Peyer's patch (tissue), 4 donors: ENCODE results near the gene ATXN1. TPM values are rescaled to one million over a fixed set of nuclear protein-coding genes. Genes with fewer than 3 reads are reported as not detected.
A peak's percentile ranks its signal among the peaks of the same experiment; 100 is the strongest.

Experiments
- DNase-seq, 3 donors: peaks; one replicate each; pipeline ENCODE4 v3.0.0-alpha.2; 2017 to 2019
- H3K27ac ChIP-seq, 4 donors: fragments of 200-600 bp; sonication (generic); one replicate each; pipeline ENCODE4 v1.5.1; 2016 to 2019
- H3K27me3 ChIP-seq, 2 donors: fragments of 200-600 bp; sonication (generic); one replicate each; pipeline ENCODE4 v1.5.1; 2019
- H3K36me3 ChIP-seq, 3 donors: fragments of 200-600 bp; sonication (generic); one replicate each; pipeline ENCODE4 v1.5.1; 2016 to 2019
- H3K4me1 ChIP-seq, 4 donors: fragments of 200-600 bp; sonication (generic); one replicate each; pipeline ENCODE4 v1.5.1; 2016 to 2019
- H3K4me3 ChIP-seq, 4 donors: fragments of 200-600 bp; sonication (generic); 1 replicate in 3 of 4; 2 replicates in 1 of 4; pipeline ENCODE4 v1.5.1; 2016 to 2019; ENCODE audit warnings: mild to moderate bottlenecking in 1 of 4
- H3K9me3 ChIP-seq, 4 donors: fragments of 200-600 bp; sonication (generic); one replicate each; pipeline ENCODE4 v1.5.1; 2016 to 2019; ENCODE audit warnings: mild to moderate bottlenecking in 1 of 4
- POLR2A ChIP-seq, 2 donors: fragments of 450-650 bp; IDR thresholded peaks; one replicate each; pipeline ENCODE4 v1.5.1; 2017; ENCODE audit warnings: antibody characterized with exemption in 2 of 2, mild to moderate bottlenecking in 2 of 2, moderate library complexity in 2 of 2
- total RNA-seq, 4 donors: library from RNA; depleted of rRNA; stranded (reverse); fragments of >200 nt; gene quantifications; one replicate each; pipeline ENCODE4 v1.1.0, GENCODE V29; 2016
- TF ChIP-seq, protein P1 (sequence below), 6 experiments: fragments of 450-650 bp in 4 of 6; fragments of 200-600 bp in 2 of 6; sonication (generic) in 1 of 6; IDR thresholded peaks; one replicate each; pipeline ENCODE4 v1.5.1; 2017 to 2019; ENCODE audit warnings: antibody characterized with exemption in 6 of 6, mild to moderate bottlenecking in 3 of 6, moderate library complexity in 1 of 6

Gene ATXN1
- total RNA-seq, 4 donors from 2014 or later = 34.7 to 48.5 (median 43.1) TPM

DNA sequence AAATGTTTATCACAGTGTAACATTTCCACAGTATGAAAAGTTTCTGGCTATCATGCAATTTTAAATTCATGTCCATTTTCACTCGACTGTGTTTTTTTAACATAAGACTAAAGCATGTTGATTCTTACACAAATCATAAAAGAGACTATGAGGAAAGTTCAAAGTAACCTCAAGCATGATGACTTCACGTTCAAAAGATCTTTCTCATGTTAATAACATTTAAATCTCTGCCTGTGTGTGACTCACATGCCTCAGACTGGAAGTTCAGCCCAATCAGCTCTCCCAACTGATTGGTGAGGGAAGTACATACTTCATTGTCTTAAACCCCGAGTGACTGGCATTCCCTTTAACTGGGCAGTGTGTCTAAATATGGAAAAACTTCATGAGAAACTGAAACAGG lies 37.4 kb downstream of the ATXN1 start:
- H3K4me3 ChIP-seq = no peak overlapping the region
- peak overlapping the region in 1 of 4 donors; percentile 56 for H3K27ac ChIP-seq
- H3K4me1 ChIP-seq = peaks cover 0 to 39% (median 0%) of the 10 kb centered on the region in 4 donors
- TF ChIP-seq POLR2A (IDR thresholded peaks at IDR 0.05) = no peak
- TF ChIP-seq, protein P1, sequence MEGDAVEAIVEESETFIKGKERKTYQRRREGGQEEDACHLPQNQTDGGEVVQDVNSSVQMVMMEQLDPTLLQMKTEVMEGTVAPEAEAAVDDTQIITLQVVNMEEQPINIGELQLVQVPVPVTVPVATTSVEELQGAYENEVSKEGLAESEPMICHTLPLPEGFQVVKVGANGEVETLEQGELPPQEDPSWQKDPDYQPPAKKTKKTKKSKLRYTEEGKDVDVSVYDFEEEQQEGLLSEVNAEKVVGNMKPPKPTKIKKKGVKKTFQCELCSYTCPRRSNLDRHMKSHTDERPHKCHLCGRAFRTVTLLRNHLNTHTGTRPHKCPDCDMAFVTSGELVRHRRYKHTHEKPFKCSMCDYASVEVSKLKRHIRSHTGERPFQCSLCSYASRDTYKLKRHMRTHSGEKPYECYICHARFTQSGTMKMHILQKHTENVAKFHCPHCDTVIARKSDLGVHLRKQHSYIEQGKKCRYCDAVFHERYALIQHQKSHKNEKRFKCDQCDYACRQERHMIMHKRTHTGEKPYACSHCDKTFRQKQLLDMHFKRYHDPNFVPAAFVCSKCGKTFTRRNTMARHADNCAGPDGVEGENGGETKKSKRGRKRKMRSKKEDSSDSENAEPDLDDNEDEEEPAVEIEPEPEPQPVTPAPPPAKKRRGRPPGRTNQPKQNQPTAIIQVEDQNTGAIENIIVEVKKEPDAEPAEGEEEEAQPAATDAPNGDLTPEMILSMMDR (IDR thresholded peaks at IDR 0.05) = no peak
- no peaks in the 10 kb centered on the region for H3K27me3 ChIP-seq
- H3K36me3 ChIP-seq = no peaks in the 10 kb centered on the region
- peak in 1 of 3 donors; percentile 62 for DNase-seq
- no peaks in the 10 kb centered on the region for H3K9me3 ChIP-seq

DNA sequence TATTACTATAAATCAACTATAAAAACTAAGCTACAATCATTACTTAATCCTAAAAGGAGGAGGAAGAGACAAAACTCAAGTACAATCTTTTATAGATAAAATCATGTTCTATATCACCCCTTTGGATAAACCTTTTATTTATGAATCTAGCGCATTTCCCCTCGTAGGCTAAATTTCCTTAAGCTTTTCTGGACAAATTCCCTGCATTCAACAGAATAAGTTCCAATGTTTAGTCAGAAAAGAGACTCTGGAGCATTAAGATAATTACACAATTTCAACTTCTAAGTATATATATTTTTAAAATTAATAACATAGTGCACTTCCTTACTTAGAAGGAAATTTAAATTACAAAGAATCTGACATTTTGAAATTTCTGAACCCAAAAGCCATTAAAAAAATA lies 37.9 kb downstream of the ATXN1 start:
- no peaks in the 10 kb centered on the region for H3K27me3 ChIP-seq
- H3K36me3 ChIP-seq = no peaks in the 10 kb centered on the region
- peaks cover 0 to 39% (median 0%) of the 10 kb centered on the region in 4 donors for H3K4me1 ChIP-seq
- no peak overlapping the region for H3K4me3 ChIP-seq
- no peak for DNase-seq
- no peak for TF ChIP-seq POLR2A (IDR thresholded peaks at IDR 0.05)
- TF ChIP-seq, protein P1 (IDR thresholded peaks at IDR 0.05) = no peak
- no peak overlapping the region for H3K27ac ChIP-seq
- H3K9me3 ChIP-seq = no peaks in the 10 kb centered on the region

- Histone ChIP-seq H3K27ac (no peak overlapping the region), H3K4me1 (peaks cover 0 to 39% (median 0%) of the 10 kb centered on the region in 4 donors), H3K36me3 (no peaks in the 10 kb centered on the region), H3K9me3 (no peaks in the 10 kb centered on the region), H3K27me3 (no peaks in the 10 kb centered on the region), H3K4me3 (no peak overlapping the region)
- no peak for DNase-seq
- TF ChIP-seq, protein P1 (IDR thresholded peaks at IDR 0.05) = no peak
- no peak for TF ChIP-seq POLR2A (IDR thresholded peaks at IDR 0.05)
Measured at GRCh38 chr6:16722630-16723029, 38.6 kb downstream of the ATXN1 start.

GRCh38 chr6:16721977-16722376 lies 39.3 kb downstream of the ATXN1 start:
- no peak for TF ChIP-seq POLR2A (IDR thresholded peaks at IDR 0.05)
- TF ChIP-seq, protein P1 (IDR thresholded peaks at IDR 0.05) = no peak
- Histone ChIP-seq H3K27me3 (no peaks in the 10 kb centered on the region), H3K4me3 (no peak overlapping the region), H3K36me3 (no peaks in the 10 kb centered on the region), H3K9me3 (no peaks in the 10 kb centered on the region), H3K27ac (no peak overlapping the region), H3K4me1 (peaks cover 0 to 39% (median 0%) of the 10 kb centered on the region in 4 donors)
- no peak for DNase-seq

DNA sequence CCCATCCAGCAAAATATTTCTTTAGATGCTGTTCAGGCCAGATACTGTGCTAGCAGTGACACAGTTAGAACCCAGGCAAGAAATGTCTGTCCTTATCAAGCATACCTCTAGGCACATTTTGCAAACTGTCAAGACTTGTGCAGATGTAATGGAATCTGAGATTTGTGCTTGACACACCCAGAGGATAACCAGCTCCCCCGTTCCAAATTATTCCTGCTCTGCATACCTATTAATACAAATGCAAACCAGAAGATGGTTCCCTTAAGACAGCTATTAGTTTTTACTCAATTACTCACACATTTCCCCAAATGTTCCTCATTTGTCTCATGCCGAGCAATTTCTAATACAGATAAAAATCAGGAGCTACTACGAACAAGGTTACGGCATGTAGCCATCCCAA lies 40.4 kb downstream of the ATXN1 start:
- peaks cover 0 to 37% (median 0%) of the 10 kb centered on the region in 4 donors for H3K4me1 ChIP-seq
- no peak for DNase-seq

More for the DNA sequence above, 40.4 kb downstream of the ATXN1 start:
- H3K4me3 ChIP-seq = no peak overlapping the region
- TF ChIP-seq POLR2A (IDR thresholded peaks at IDR 0.05) = no peak
- TF ChIP-seq, protein P1 (IDR thresholded peaks at IDR 0.05) = no peak
- no peaks in the 10 kb centered on the region for H3K27me3 ChIP-seq
- H3K27ac ChIP-seq = no peak overlapping the region
- no peaks in the 10 kb centered on the region for H3K9me3 ChIP-seq
- no peaks in the 10 kb centered on the region for H3K36me3 ChIP-seq
